A549 (cell line): ENCODE data around the gene TFB2M.

Experiments used
- CTCF ChIP-seq: fragments of >200 bp; sonication (Bioruptor Twin); formaldehyde crosslinking; IDR thresholded peaks from 3 replicates; pipeline ENCODE4 v1.5.1; 2016
- EP300 ChIP-seq, 2 experiments: fragments of >200 bp; sonication (Bioruptor Twin); formaldehyde crosslinking; IDR thresholded peaks; 2 replicates in 1 of 2; 3 replicates in 1 of 2; pipeline ENCODE4 v1.6.1; 2016 to 2017
- RAD21 ChIP-seq, 2 experiments: fragments of >200 bp in 1 of 2; sonication (Bioruptor Twin) in 1 of 2; formaldehyde crosslinking in 1 of 2; IDR thresholded peaks in 1 of 2; conservative IDR thresholded peaks in 1 of 2; 2 replicates in 1 of 2; 3 replicates in 1 of 2; pipeline ENCODE4 v1.6.1; 2012 to 2018; ENCODE audit warnings: inconsistent platforms in 1 of 2

GRCh38 chr1:246512635-246513034 lies 53.4 kb downstream of the TFB2M start:
- TF ChIP-seq EP300 (IDR thresholded peaks at IDR 0.05) (no peak), CTCF (no peak), RAD21 (conservative IDR thresholded peaks at IDR 0.05 in 1 of 2, IDR thresholded peaks at IDR 0.05 in 1 of 2) (no peak)
